Measurements from ENCODE around the gene PRRG2.
A peak's percentile ranks its signal among the peaks of the same experiment; 100 is the strongest.

Gene PRRG2

DNA sequence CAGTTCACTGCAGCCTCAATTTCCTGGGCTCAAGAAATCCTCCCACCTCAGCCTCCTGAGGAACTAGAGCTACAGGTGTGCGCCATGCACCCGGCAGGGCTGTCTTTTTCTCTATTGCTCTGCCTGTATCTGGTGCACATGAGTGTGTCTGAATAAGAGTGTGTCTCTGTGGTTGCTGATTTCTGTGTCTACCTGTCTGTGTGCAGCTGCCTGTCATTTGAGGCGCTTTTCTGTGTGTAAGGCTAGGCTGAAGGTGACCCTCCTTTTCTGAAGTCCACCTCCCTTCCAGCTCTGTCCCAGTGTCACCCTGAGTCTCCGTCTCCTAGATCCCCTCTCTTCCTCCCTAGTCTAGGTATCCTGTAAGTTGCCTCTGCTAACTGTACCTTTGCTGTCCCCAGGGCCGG is 8.4 kb downstream of the PRRG2 start:
- H3K36me3 Mint-ChIP-seq = peaks cover 12% of the 10 kb centered on the region
- ATAC-seq (ENCODE audit: low read depth) (no peak), DNase-seq (ENCODE audit: low spot score in 2 of 2) (no peak)
- H3K27me3 Mint-ChIP-seq = no peaks in the 10 kb centered on the region
- H3K4me1 Mint-ChIP-seq = peaks cover 24% of the 10 kb centered on the region
- peak overlapping the region; percentile 16 for H3K27ac Mint-ChIP-seq
- H3K9me3 Mint-ChIP-seq = no peaks in the 10 kb centered on the region
- no peak overlapping the region for H3K4me3 Mint-ChIP-seq

DNA sequence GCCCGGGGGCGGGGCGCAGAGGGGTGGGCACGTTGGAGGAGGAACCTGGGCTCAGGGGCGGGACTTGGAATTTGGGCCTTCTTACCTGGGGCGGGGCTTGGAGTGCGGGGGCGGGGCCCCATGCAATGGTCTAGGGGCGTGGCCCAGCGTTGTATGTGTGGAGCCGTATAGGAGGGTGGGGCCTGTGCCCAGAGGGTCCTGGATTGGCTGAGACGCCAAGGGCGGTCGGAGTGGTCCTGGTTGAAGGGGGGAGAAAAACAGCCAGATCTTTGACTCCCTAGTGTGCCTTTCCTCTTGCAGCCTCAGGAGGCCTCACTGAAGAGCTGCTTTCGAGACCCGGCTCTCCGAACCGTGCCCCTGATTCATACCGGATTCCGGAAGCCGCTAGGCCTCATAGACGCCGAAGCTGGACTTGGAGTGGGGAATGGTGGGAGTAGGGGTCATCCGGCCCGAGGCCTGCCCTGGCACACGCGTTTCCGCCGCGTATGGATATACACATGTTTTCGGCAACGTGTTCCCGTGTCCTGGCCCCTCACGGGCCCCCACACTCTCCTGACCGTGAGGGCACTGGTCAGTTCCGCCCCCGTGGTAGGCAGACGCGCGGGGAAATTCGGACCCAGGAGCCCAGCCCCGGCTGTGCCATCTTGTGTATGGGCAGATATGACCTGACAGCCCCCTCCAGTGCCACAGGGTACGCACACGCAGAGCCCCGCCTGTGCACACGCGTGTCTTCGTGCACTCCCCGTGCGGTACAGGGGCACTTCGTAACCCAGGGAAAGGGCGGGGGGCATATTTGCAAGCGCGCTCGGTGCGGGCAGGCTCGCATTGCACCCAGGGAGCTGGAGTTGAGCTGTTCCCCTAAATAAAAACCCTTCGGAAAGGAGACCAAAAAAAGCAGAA is 9.2 kb downstream of the PRRG2 start:
- Mint-ChIP-seq H3K36me3 (peaks cover 13% of the 10 kb centered on the region), H3K4me3 (peak overlapping the region; percentile 71), H3K27me3 (no peaks in the 10 kb centered on the region), H3K4me1 (peaks cover 25% of the 10 kb centered on the region), H3K27ac (peak overlapping the region; percentile 16), H3K9me3 (no peaks in the 10 kb centered on the region)
- DNase-seq (ENCODE audit: low spot score in 2 of 2) = peak; percentile 86 to 97
- peak; percentile 76 for ATAC-seq (ENCODE audit: low read depth)

GRCh38 chr19:49590971-49591730 is 10.0 kb downstream of the PRRG2 start, which contains the start of gene PRR12:
Gene PRR12 (plus strand): TSS chr19:49591182. CDS start chr19:49591655, 473 bp downstream.
- peaks cover 17% of the 10 kb centered on the region for H3K36me3 Mint-ChIP-seq
- H3K9me3 Mint-ChIP-seq = no peaks in the 10 kb centered on the region
- peaks cover 25% of the 10 kb centered on the region for H3K4me1 Mint-ChIP-seq
- H3K27me3 Mint-ChIP-seq = no peaks in the 10 kb centered on the region
- H3K4me3 Mint-ChIP-seq = peak within 1 kb of the TSS; percentile 71
- DNase-seq (ENCODE audit: low spot score in 2 of 2) = peak; percentile 70 to 73
- peak; percentile 24 for ATAC-seq (ENCODE audit: low read depth)
- peak within 1 kb of the TSS; percentile 71 for H3K27ac Mint-ChIP-seq

DNA sequence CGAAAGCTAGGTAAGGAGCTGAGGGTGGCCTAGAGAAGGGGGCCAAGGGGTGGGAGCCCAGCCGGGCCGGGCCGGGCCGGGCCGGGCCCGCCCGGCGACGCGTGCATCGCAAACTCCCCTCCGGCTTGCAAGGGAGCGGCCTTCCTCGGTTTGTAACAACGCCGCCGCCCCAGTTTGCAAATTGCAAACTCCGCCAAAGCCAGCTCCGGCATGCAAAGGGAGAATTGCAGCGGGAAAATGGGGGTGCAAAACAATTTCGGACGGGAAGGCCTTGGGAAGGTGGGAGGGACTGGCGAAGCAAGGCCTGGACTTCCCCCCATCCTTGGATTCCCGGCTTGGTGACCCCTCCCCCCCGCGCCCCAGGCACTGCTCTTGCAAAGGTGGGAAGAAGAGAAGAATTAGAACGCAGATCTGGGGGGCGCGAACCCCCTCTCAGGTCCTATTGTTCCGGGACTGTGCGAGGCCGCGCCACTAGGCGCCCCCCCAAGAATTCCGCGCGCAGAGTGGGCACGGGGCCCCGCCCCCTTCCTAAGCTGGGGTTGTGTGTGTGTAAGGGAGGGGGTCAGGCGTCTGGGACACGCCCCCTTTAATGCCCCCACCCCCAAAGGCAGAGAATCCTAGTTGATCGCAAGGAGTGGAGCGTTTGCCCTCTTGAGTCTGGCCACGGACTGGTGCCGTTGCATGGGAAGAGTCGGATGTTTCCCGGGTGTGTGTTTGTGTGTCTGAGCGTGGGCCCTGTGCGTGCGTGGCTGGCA is 10.8 kb downstream of the PRRG2 start:
- Mint-ChIP-seq H3K36me3 (peaks cover 17% of the 10 kb centered on the region), H3K4me3 (peak overlapping the region; percentile 71), H3K27ac (peak overlapping the region; percentile 71), H3K27me3 (no peaks in the 10 kb centered on the region), H3K4me1 (peaks cover 25% of the 10 kb centered on the region), H3K9me3 (no peaks in the 10 kb centered on the region)
- peak in 1 of 2 donors; percentile 33 for DNase-seq (ENCODE audit: low spot score in 2 of 2)
- no peak for ATAC-seq (ENCODE audit: low read depth)

DNA sequence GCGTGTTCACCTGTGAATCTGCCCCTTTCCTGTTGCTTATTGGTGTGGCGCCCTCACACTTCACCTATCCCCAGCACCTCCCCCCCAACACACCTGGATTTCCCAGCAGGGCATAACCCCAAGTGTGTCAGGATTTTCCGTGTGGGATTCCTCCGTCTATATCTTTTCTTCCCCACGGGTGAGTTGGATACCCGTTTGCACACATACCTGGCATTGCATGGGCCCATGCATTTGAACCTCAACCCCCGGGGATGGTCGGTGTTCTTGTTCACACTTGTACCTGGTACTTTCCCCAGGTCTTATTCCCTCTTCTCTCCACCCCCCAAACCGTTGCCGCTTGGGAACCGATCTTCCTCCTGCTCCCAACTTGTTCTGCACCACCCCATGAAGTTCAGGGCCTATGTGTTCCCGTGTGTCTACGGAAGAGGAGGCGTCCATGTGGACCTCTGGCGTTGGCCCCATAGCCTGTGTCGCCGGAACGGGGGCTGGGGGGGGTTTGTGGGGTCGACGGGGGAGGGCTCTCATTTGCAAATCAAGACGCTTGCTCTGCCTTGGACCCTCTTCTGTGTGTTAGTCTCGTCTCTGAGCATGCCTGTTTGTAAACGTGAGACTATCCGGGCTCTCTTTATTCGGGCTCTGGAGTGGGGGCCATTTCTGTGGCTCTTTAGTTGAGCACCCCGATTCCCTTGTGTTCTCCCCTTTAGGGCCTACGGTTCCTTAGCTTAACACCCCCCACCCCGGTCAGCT is 11.5 kb downstream of the PRRG2 start:
- ATAC-seq (ENCODE audit: low read depth) (no peak), DNase-seq (ENCODE audit: low spot score in 2 of 2) (no peak)
- peaks cover 17% of the 10 kb centered on the region for H3K36me3 Mint-ChIP-seq
- no peaks in the 10 kb centered on the region for H3K9me3 Mint-ChIP-seq
- peak overlapping the region; percentile 71 for H3K27ac Mint-ChIP-seq
- no peaks in the 10 kb centered on the region for H3K27me3 Mint-ChIP-seq
- peak overlapping the region; percentile 71 for H3K4me3 Mint-ChIP-seq
- peaks cover 25% of the 10 kb centered on the region for H3K4me1 Mint-ChIP-seq

DNA sequence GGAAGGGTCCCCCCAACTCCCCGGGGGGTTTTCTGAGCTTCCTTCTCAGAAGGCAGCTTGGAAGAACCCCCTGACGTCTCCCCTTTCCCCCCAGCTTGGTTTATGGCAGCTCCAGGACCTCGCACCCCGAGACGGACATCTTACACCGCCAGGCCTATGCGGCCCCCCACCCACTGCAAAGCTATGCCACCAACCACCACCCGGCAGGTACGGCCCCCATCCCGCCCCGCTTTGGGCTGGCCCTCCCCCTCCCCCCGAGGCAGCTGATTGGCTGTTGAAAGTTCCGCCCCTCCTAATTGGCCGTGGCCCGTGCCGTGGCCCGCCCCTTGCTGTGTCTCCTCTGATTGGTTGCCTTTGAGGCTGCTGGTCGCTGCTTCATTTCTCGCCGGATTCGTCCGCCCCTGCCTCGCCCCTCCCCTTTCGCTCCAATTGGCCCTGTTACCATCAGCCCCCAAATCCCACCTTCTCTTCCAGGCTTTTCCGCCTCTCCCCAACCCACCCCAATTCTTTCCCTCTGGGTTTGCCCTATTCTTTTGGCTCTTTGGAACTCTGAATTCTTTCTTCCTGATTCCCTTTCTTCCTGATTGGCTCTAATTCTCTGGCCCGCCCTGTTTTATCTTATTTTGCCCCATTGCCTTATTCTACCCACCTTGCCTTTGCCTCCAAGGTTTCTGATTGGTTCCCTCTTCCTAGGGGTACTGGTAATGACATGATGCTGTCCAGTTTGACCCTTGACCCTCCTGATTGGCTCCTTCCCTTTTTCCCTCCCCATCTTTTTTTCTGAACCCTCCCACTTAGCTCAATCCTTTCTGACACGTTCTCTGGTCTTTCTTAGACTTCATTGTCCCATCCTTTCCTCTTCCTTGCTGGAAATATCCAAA is 12.4 kb downstream of the PRRG2 start:
- H3K4me1 Mint-ChIP-seq = peaks cover 25% of the 10 kb centered on the region
- H3K27ac Mint-ChIP-seq = peak overlapping the region; percentile 71
- peak; percentile 77 to 87 for DNase-seq (ENCODE audit: low spot score in 2 of 2)
- H3K27me3 Mint-ChIP-seq = no peaks in the 10 kb centered on the region
- H3K4me3 Mint-ChIP-seq = peak overlapping the region; percentile 71
- ATAC-seq (ENCODE audit: low read depth) = peak; percentile 53
- no peaks in the 10 kb centered on the region for H3K9me3 Mint-ChIP-seq
- H3K36me3 Mint-ChIP-seq = peaks cover 17% of the 10 kb centered on the region

GRCh38 chr19:49594157-49594992 is 13.3 kb downstream of the PRRG2 start:
- peak overlapping the region; percentile 71 for H3K4me3 Mint-ChIP-seq
- no peak for ATAC-seq (ENCODE audit: low read depth)
- peaks cover 17% of the 10 kb centered on the region for H3K36me3 Mint-ChIP-seq

GRCh38 chr19:49594993-49595818 is 14.1 kb downstream of the PRRG2 start:
- ATAC-seq (ENCODE audit: low read depth) = no peak
- peaks cover 22% of the 10 kb centered on the region for H3K4me1 Mint-ChIP-seq
- H3K27ac Mint-ChIP-seq = no peak overlapping the region
- H3K27me3 Mint-ChIP-seq = no peaks in the 10 kb centered on the region
- no peak for DNase-seq (ENCODE audit: low spot score in 2 of 2)
- no peaks in the 10 kb centered on the region for H3K9me3 Mint-ChIP-seq
- peaks cover 21% of the 10 kb centered on the region for H3K36me3 Mint-ChIP-seq
- H3K4me3 Mint-ChIP-seq = no peak overlapping the region

More at GRCh38 chr19:49594157-49594992, 13.3 kb downstream of the PRRG2 start:
- no peak for DNase-seq (ENCODE audit: low spot score in 2 of 2)
- Mint-ChIP-seq H3K9me3 (no peaks in the 10 kb centered on the region), H3K27ac (peak overlapping the region; percentile 71), H3K27me3 (no peaks in the 10 kb centered on the region), H3K4me1 (peaks cover 23% of the 10 kb centered on the region)

GRCh38 chr19:49595819-49596404 is 14.8 kb downstream of the PRRG2 start:
- ATAC-seq (ENCODE audit: low read depth) (no peak), DNase-seq (ENCODE audit: low spot score in 2 of 2) (no peak)
- no peaks in the 10 kb centered on the region for H3K27me3 Mint-ChIP-seq
- H3K9me3 Mint-ChIP-seq = no peaks in the 10 kb centered on the region
- H3K4me3 Mint-ChIP-seq = no peak overlapping the region
- no peak overlapping the region for H3K27ac Mint-ChIP-seq
- peaks cover 24% of the 10 kb centered on the region for H3K36me3 Mint-ChIP-seq
- H3K4me1 Mint-ChIP-seq = peaks cover 23% of the 10 kb centered on the region

DNA sequence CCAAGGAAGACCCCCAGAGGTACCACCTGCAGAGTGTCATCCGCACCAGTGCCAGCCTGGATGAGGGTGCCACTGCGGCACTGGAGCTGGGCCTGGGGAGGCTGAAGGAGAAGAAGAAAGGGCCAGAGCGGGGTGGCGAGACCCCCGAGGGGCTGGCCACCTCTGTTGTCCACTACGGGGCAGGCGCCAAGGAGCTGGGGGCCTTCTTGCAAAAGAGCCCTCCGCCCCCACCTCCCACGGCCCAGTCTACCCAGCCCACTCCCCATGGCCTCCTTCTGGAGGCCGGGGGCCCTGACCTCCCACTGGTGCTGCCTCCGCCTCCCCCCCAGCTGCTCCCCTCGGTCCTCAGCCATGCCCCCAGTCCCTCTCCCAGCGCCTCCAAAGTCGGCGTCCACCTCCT is 15.3 kb downstream of the PRRG2 start:
- Mint-ChIP-seq H3K27ac (no peak overlapping the region), H3K9me3 (no peaks in the 10 kb centered on the region), H3K4me3 (no peak overlapping the region), H3K4me1 (peaks cover 27% of the 10 kb centered on the region), H3K36me3 (peaks cover 27% of the 10 kb centered on the region), H3K27me3 (no peaks in the 10 kb centered on the region)
- ATAC-seq (ENCODE audit: low read depth) (no peak), DNase-seq (ENCODE audit: low spot score in 2 of 2) (no peak)

All from memory B cell (primary cell).